ENCODE measurements around the gene PIAS1.
"Not testable (repeated sequence)": the region's sequence is repeated elsewhere in the genome, so short reads cannot be mapped to it uniquely, and the experiment has no call there.

PIAS1 gene

GRCh38 chr15:68197661-68198437, 143.7 kb downstream of the PIAS1 start:
- DNase-seq (ENCODE audit: low read depth), result no peak
- no peak overlapping the region for H3K4me3 ChIP-seq (ENCODE audit: low read depth, low read length)
- no peak for TF ChIP-seq CTCF (IDR thresholded peaks at IDR 0.05; ENCODE audit: control insufficient read depth, extremely low read depth, insufficient read depth)

DNA sequence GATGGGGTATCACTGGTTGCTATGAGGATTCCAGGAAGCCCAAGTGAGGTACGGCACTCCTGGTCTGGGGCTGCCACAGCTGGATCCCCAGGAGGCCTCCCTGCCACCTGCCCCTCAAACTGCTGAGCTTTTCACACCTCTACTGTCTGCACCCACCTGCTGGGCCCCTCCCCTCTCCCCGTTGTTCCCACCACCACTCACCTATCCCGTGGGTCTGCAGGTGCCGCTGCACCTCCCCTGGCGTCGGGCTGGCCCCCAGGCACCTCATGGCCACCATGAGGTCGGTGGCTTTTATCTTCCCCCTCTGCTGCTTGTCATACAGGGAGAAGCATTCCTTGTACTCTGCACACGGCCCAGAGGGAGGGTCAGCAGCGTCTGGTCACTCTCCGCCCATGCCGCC, 145.2 kb downstream of the PIAS1 start:
- no peak for DNase-seq (ENCODE audit: low read depth)
- TF ChIP-seq CTCF (IDR thresholded peaks at IDR 0.05; ENCODE audit: control insufficient read depth, extremely low read depth, insufficient read depth), result no peak

DNA sequence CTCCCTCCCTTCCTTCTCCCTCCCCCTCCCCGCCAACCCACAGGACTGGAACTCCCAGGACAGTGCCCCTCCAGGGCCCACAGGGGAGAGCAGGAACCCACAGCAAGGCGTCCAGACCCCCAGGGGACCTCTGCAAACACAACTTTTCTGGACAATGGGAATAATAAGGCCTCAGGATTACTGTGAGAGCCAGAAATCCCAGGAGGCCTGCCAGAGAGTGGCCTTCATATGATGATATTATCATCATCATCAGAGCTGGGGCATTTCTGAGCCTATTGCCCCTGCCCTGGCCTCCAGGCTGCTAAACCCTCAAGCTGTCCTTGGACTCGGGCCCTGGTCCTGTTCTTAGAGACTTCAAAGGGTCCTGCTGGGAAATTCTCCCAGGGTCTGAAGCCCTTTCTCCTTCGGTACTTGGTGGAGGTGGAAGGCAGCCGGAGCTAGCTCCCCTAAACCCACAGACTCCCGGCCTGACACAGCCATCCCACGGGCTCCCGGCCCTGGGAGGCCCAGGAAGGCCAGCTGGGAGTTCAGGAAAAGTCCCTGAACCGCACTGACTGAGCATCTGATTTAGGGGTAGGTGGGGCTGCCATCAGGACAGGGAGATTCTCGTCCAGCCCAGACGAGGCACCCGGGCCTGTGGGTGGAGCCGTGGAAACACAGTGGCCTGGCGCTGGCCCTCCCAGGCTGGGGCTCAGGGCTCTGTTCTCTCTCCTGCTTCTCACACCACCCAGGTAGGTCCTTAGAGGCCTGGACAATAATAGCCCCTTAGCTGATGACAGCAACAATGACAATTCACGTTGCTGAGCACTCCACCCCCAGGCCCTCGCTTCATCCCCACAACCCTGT, 146.1 kb downstream of the PIAS1 start:
- TF ChIP-seq CTCF (IDR thresholded peaks at IDR 0.05; ENCODE audit: control insufficient read depth, extremely low read depth, insufficient read depth), result no peak
- H3K4me3 ChIP-seq (ENCODE audit: low read depth, low read length), result no peak overlapping the region
- DNase-seq (ENCODE audit: low read depth), result no peak

More for the DNA sequence above, 145.2 kb downstream of the PIAS1 start:
- H3K4me3 ChIP-seq (ENCODE audit: low read depth, low read length), result no peak overlapping the region

DNA sequence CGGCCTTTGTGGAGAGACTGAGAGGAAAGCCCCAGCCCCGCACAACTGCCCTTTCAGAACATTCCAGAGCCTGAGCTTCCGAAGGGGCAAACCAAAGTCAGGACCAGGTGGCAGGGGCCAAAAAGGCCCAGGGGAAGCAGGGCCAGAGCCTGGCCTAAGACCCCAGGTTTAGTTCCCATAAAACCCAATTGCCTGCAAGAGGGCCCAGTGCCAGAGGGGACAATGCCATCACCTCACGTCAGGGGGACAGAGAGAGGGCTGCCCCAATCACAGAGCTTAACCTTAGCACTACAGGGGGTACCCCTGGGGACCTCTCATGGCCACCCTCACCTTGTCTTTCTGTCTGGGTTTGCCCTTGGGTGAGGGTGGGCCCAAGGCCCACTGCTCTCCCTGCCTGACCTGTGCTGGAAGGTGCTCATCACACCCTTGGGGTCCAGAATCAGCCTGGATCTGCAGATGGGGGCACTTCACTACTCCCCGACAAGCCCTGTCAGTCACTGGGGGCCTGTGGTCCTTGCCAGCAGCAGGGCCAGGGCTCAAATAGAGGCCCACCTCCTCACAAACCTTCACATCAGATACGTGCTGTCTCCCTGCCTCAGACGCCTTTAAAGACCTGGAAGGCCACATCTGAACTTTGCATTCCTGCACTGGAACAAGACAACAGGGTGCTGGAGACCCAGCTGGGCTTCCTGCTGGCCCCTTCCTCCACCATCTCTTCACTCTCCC, 147.2 kb downstream of the PIAS1 start:
- no peak overlapping the region for H3K4me3 ChIP-seq (ENCODE audit: low read depth, low read length)
- no peak for TF ChIP-seq CTCF (IDR thresholded peaks at IDR 0.05; ENCODE audit: control insufficient read depth, extremely low read depth, insufficient read depth)
- DNase-seq (ENCODE audit: low read depth), result no peak

DNA sequence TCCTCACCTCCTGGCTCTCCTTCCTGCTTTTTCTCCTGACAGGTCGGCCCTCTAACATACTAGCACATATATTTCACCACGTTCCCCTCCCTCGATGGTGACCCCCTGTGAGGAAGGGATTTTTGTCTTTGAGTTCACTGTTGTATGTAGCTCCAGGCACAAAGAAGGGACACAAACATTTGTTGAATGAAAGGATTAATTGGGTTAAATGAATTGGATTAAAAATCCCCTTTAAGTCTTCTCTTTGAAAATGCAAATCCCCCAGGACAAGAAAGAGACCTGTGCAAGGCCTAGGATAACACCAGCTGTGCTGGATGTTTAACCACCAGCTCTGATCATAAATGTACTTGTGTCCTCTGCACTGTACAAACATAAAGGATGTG, 147.8 kb downstream of the PIAS1 start:
- no peak for TF ChIP-seq CTCF (IDR thresholded peaks at IDR 0.05; ENCODE audit: control insufficient read depth, extremely low read depth, insufficient read depth)
- H3K4me3 ChIP-seq (ENCODE audit: low read depth, low read length), result no peak overlapping the region

DNA sequence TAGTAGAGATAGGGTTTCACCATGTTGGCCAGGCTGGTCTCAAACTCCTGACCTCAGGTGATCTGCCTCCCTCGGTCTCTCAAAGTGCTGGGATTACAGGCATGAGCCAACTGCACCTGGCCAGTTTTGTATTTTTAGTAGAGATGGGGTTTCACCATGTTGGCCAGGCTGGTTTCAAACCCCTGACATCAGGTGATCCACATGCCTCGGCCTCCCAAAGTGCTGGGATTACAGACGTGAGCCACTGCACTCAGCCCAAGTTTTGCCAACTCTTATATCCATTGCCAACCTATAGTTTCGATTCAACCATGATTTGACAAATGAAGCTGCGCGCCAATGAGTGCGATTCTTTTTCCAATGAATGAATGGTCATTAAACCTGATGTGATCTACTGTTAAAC, 148.9 kb downstream of the PIAS1 start:
- not testable (repeated sequence) for DNase-seq (ENCODE audit: low read depth)

More for the DNA sequence above, 147.8 kb downstream of the PIAS1 start:
- DNase-seq (ENCODE audit: low read depth), result no peak

GRCh38 chr15:68203486-68203885, 149.4 kb downstream of the PIAS1 start:
- TF ChIP-seq CTCF (IDR thresholded peaks at IDR 0.05; ENCODE audit: control insufficient read depth, extremely low read depth, insufficient read depth), result no peak
- no peak overlapping the region for H3K4me3 ChIP-seq (ENCODE audit: low read depth, low read length)
- no peak for DNase-seq (ENCODE audit: low read depth)

More for the DNA sequence above, 148.9 kb downstream of the PIAS1 start:
- H3K4me3 ChIP-seq (ENCODE audit: low read depth, low read length), result not testable (repeated sequence)

All from LNCaP clone FGC (cell line).